GM12892 (cell line): Measurements from ENCODE around the gene STARD8.

ENCODE experiments used
- POLR2A ChIP-seq: IDR thresholded peaks from 2 replicates; pipeline ENCODE4 v1.6.1; 2011; ENCODE audit warnings: low read depth, low read length, control low read depth
- POLR2AphosphoS5 ChIP-seq: IDR thresholded peaks from 2 replicates; pipeline ENCODE4 v1.6.1; 2011; ENCODE audit warnings: low read depth, low read length, control low read depth

DNA sequence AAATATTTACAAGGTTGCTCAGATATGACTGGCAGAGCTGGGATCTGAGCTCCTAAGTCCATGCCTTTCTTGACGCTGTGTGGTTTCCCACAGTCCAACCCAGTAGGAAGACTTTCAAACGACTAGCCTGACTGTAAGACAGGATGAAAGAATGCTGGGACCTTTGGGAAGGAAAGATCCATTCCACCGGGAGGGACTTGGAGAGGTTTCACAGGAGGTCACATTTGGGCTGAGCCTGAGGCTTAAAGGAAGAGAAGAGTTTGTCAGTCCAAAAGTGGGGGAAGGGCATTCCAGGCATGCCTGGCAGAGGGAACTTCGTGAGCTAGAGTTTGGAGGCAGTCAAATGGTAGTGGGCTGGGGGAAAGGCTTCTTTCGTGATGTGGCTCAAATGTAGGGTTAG lies 1.5 kb downstream of the STARD8 start:
- TF ChIP-seq POLR2AphosphoS5, result no peak
- TF ChIP-seq POLR2A, result no peak
